PC-9 (cell line): Measurements from ENCODE around the gene DDO. TPM values are rescaled to one million over a fixed set of nuclear protein-coding genes. Genes with fewer than 3 reads are reported as not detected.

ENCODE experiments used
- BruUV-seq: library from RNA; stranded (reverse); fragments of 400-500 nt; replicated peaks from 2 replicates; lab custom pipeline; 2021; lab: Mats Ljungman, UMichigan
- CTCF ChIA-PET: fragments of 300-600 bp; sonication (Branson Sonifier 250); formaldehyde crosslinking; loops from one replicate; lab custom pipeline; 2022; ENCODE audit warnings: antibody characterized with exemption; lab: Charles Lee
- POLR2A ChIA-PET: fragments of 300-600 bp; sonication (Branson Sonifier 250); formaldehyde crosslinking; loops from one replicate; lab custom pipeline; 2022; ENCODE audit warnings: antibody characterized with exemption; ENCODE audit not compliant: unreplicated experiment; lab: Charles Lee
- DNase-seq, 2 experiments: peaks; one replicate each; pipeline versions ENCODE4 v3.0.0 to v3.0.0-alpha.2; 2015 to 2022; ENCODE audit warnings: mixed read lengths in 1 of 2
- H2AFZ ChIP-seq: fragments of 200-600 bp; sonication (generic); 2 replicates; pipeline ENCODE4 v1.8.1; 2017; ENCODE audit warnings: antibody characterized with exemption
- H3F3A ChIP-seq: fragments of 200-600 bp; sonication (generic); 2 replicates; pipeline ENCODE4 v1.8.1; 2017; ENCODE audit warnings: antibody characterized with exemption, mild to moderate bottlenecking, low read depth; ENCODE audit not compliant: insufficient read depth
- H3K27ac ChIP-seq: fragments of 200-600 bp; sonication (generic); 2 replicates; pipeline ENCODE4 v1.6.1; 2016; ENCODE audit warnings: mixed run types
- H3K27me3 ChIP-seq: fragments of 200-600 bp; sonication (generic); 2 replicates; pipeline ENCODE4 v1.6.1; 2016; ENCODE audit warnings: low read depth, mixed run types; ENCODE audit not compliant: insufficient read depth
- H3K36me3 ChIP-seq: fragments of 200-600 bp; sonication (generic); 2 replicates; pipeline ENCODE4 v1.6.1; 2016; ENCODE audit warnings: low read depth, mixed run types
- H3K4me1 ChIP-seq: fragments of 200-600 bp; sonication (generic); replicated peaks from 2 replicates; pipeline ENCODE4 v1.6.1; 2016; ENCODE audit warnings: mixed run types; ENCODE audit not compliant: insufficient read depth
- H3K4me2 ChIP-seq: fragments of 200-600 bp; sonication (generic); 2 replicates; pipeline ENCODE4 v1.6.1; 2017; ENCODE audit warnings: mixed run types
- H3K4me3 ChIP-seq: fragments of 200-600 bp; sonication (generic); 2 replicates; pipeline ENCODE4 v1.6.1; 2016; ENCODE audit warnings: mixed run types
- H3K79me2 ChIP-seq: fragments of 200-600 bp; sonication (generic); 2 replicates; pipeline ENCODE4 v1.6.1; 2017; ENCODE audit warnings: low read depth, mixed run types
- H3K9me2 ChIP-seq: fragments of 200-600 bp; sonication (generic); 2 replicates; pipeline ENCODE4 v1.8.1; 2017; ENCODE audit warnings: mild to moderate bottlenecking; ENCODE audit not compliant: insufficient read depth
- H3K9me3 ChIP-seq: fragments of 200-600 bp; sonication (generic); 2 replicates; pipeline ENCODE4 v1.8.1; 2016; ENCODE audit warnings: low read depth; ENCODE audit not compliant: insufficient read depth
- H4K20me1 ChIP-seq: fragments of 200-600 bp; sonication (generic); 2 replicates; pipeline ENCODE4 v1.8.1; 2017; ENCODE audit not compliant: insufficient read depth
- EZH2 ChIP-seq: fragments of 200-600 bp; sonication (generic); IDR thresholded peaks from 2 replicates; pipeline ENCODE4 v1.8.0; 2017; ENCODE audit warnings: antibody characterized with exemption, low read depth
- intact Hi-C: fragments of 100-400 bp; cut with micrococcal nuclease; formaldehyde crosslinking; loops from one replicate; pipeline ENCODE4 v1.10.0; 2022; ENCODE audit not compliant: unreplicated experiment
- total RNA-seq: library from RNA; stranded (reverse); gene quantifications from 2 replicates; pipeline ENCODE4 v1.2.3, GENCODE V29; 2021
- TF ChIP-seq, protein P1 (sequence below): fragments of 200-600 bp; sonication (generic); conservative IDR thresholded peaks from 2 replicates; pipeline ENCODE4 v1.6.1; 2017; ENCODE audit warnings: mixed run types, antibody characterized with exemption, mild to moderate bottlenecking, moderate library complexity

The DDO gene
- total RNA-seq, 1 experiment from 2014 or later, result 3.6 TPM

GRCh38 chr6:110360676-110361075 lies 54.7 kb downstream of the DDO start:
- H4K20me1 ChIP-seq, result no peaks in the 10 kb centered on the region
- POLR2A ChIA-PET, result no interaction called here
- DNase-seq, result no peak

DNA sequence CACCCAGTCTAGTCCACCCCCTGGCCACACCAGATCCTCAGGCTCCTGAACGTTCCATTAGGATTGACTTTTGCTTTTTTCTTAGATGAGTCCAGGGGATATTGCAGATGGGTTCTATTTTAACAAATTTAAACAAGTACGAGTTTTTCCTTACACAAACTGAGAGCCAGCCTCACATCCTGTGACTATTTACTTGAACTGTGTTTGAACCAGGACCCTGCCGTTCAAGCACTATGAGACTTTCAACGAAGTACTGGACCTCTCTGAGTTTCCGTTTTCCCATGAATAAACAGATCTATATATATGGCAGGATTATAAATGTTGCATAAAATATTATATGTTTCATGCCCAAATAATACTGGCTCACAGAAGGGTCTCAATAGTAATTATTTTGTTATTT lies 55.8 kb downstream of the DDO start:
- Histone ChIP-seq H3K4me3 (no peak overlapping the region), H2AFZ (no peak overlapping the region), H3K9me2 (no peaks in the 10 kb centered on the region), H3F3A (no peaks in the 10 kb centered on the region), H3K4me1 (no peaks in the 10 kb centered on the region), H3K9me3 (no peaks in the 10 kb centered on the region), H3K27ac (no peak overlapping the region), H4K20me1 (no peaks in the 10 kb centered on the region), H3K36me3 (no peaks in the 10 kb centered on the region), H3K79me2 (no peaks in the 10 kb centered on the region), H3K4me2 (no peak overlapping the region), H3K27me3 (peaks cover 29% of the 10 kb centered on the region)
- no TSS peak for BruUV-seq
- intact Hi-C loops, result no loop called here
- no peak for TF ChIP-seq EZH2
- TF ChIP-seq, protein P1, sequence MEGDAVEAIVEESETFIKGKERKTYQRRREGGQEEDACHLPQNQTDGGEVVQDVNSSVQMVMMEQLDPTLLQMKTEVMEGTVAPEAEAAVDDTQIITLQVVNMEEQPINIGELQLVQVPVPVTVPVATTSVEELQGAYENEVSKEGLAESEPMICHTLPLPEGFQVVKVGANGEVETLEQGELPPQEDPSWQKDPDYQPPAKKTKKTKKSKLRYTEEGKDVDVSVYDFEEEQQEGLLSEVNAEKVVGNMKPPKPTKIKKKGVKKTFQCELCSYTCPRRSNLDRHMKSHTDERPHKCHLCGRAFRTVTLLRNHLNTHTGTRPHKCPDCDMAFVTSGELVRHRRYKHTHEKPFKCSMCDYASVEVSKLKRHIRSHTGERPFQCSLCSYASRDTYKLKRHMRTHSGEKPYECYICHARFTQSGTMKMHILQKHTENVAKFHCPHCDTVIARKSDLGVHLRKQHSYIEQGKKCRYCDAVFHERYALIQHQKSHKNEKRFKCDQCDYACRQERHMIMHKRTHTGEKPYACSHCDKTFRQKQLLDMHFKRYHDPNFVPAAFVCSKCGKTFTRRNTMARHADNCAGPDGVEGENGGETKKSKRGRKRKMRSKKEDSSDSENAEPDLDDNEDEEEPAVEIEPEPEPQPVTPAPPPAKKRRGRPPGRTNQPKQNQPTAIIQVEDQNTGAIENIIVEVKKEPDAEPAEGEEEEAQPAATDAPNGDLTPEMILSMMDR, result no peak
- ChIA-PET POLR2A (no interaction called here), CTCF (no interaction called here)
- no peak for DNase-seq

More at GRCh38 chr6:110360676-110361075, 54.7 kb downstream of the DDO start:
- no peak overlapping the region for H3K4me3 ChIP-seq
- no peak overlapping the region for H3K4me2 ChIP-seq
- peaks cover 40% of the 10 kb centered on the region for H3K27me3 ChIP-seq
- no peaks in the 10 kb centered on the region for H3K4me1 ChIP-seq
- no peak overlapping the region for H2AFZ ChIP-seq
- CTCF ChIA-PET, result no interaction called here
- H3K36me3 ChIP-seq, result no peaks in the 10 kb centered on the region
- no peaks in the 10 kb centered on the region for H3K9me2 ChIP-seq
- H3K9me3 ChIP-seq, result no peaks in the 10 kb centered on the region
- no peaks in the 10 kb centered on the region for H3K79me2 ChIP-seq
- TF ChIP-seq EZH2, result no peak
- H3F3A ChIP-seq, result no peaks in the 10 kb centered on the region
- intact Hi-C loops, result no loop called here
- no TSS peak for BruUV-seq
- H3K27ac ChIP-seq, result no peak overlapping the region

GRCh38 chr6:110358553-110359160 lies 56.7 kb downstream of the DDO start:
- no peaks in the 10 kb centered on the region for H4K20me1 ChIP-seq
- H3K36me3 ChIP-seq, result no peaks in the 10 kb centered on the region
- H3K79me2 ChIP-seq, result no peaks in the 10 kb centered on the region
- no peaks in the 10 kb centered on the region for H3K9me2 ChIP-seq
- DNase-seq, result no peak
- H3K4me3 ChIP-seq, result no peak overlapping the region
- H3K27me3 ChIP-seq, result peaks cover 28% of the 10 kb centered on the region
- no peak overlapping the region for H2AFZ ChIP-seq
- CTCF ChIA-PET, result no interaction called here
- H3K27ac ChIP-seq, result no peak overlapping the region
- no TSS peak for BruUV-seq
- POLR2A ChIA-PET, result no interaction called here
- H3K4me2 ChIP-seq, result no peak overlapping the region
- no peak for TF ChIP-seq EZH2
- TF ChIP-seq, protein P1, result no peak
- H3K4me1 ChIP-seq, result no peaks in the 10 kb centered on the region
- intact Hi-C loops, result no loop called here
- no peaks in the 10 kb centered on the region for H3K9me3 ChIP-seq
- no peaks in the 10 kb centered on the region for H3F3A ChIP-seq
